Neutrophil (primary cell): Measurements from ENCODE around the gene TRIM56.

Source experiments
- H3K27ac ChIP-seq: fragments of 200-600 bp; sonication (generic); 2 replicates; pipeline ENCODE4 v1.5.1; 2016; ENCODE audit warnings: mild to moderate bottlenecking, moderate library complexity
- H3K27me3 ChIP-seq: fragments of 200-600 bp; sonication (generic); 2 replicates; pipeline ENCODE4 v1.6.0; 2016; ENCODE audit warnings: mild to moderate bottlenecking
- H3K36me3 ChIP-seq: fragments of 200-600 bp; sonication (generic); 2 replicates; pipeline ENCODE4 v1.5.1; 2017
- H3K4me1 ChIP-seq, 2 experiments: fragments of 200-600 bp in 1 of 2; sonication (generic) in 1 of 2; 1 replicate in 1 of 2; 2 replicates in 1 of 2; pipeline versions ENCODE4 v1.5.1 to v1.6.1; 2013 to 2016; ENCODE audit warnings: low read depth in 1 of 2, low read length in 1 of 2, mild to moderate bottlenecking in 1 of 2, moderate library complexity in 1 of 2; ENCODE audit not compliant: control insufficient read depth in 1 of 2, insufficient read depth in 1 of 2
- H3K4me3 ChIP-seq, 2 experiments: fragments of 200-600 bp in 1 of 2; sonication (generic) in 1 of 2; 1 replicate in 1 of 2; 2 replicates in 1 of 2; pipeline ENCODE4 v1.5.1; 2013 to 2016; ENCODE audit warnings: low read depth in 1 of 2, low read length in 1 of 2, mild to moderate bottlenecking in 1 of 2, moderate library complexity in 1 of 2
- H3K9me3 ChIP-seq: fragments of 200-600 bp; sonication (generic); 2 replicates; pipeline ENCODE4 v1.5.1; 2016
- CTCF ChIP-seq: fragments of 200-600 bp; sonication (generic); IDR thresholded peaks from 2 replicates; pipeline ENCODE4 v1.5.1; 2016; ENCODE audit warnings: antibody characterized with exemption

TRIM56 gene

GRCh38 chr7:101096331-101096956 is 11.2 kb downstream of the TRIM56 start:
- Histone ChIP-seq H3K27ac (no peak overlapping the region), H3K4me1 (peaks cover 5 to 7% of the 10 kb centered on the region in 2 experiments), H3K4me3 (no peak overlapping the region), H3K9me3 (no peaks in the 10 kb centered on the region), H3K36me3 (peaks cover 15% of the 10 kb centered on the region), H3K27me3 (peaks cover 27% of the 10 kb centered on the region)
- TF ChIP-seq CTCF, result no peak

- peaks cover 13% of the 10 kb centered on the region for H3K36me3 ChIP-seq
- H3K27me3 ChIP-seq, result peaks cover 32% of the 10 kb centered on the region
- no peak for TF ChIP-seq CTCF
- H3K4me3 ChIP-seq, result no peak overlapping the region
- no peaks in the 10 kb centered on the region for H3K9me3 ChIP-seq
- H3K27ac ChIP-seq, result no peak overlapping the region
- H3K4me1 ChIP-seq, result peaks cover 5 to 7% of the 10 kb centered on the region in 2 experiments
Measured at GRCh38 chr7:101096957-101097347, 11.7 kb downstream of the TRIM56 start.

- TF ChIP-seq CTCF, result no peak
- peaks cover 7% of the 10 kb centered on the region for H3K36me3 ChIP-seq
- no peak overlapping the region for H3K27ac ChIP-seq
- peaks cover 5 to 7% of the 10 kb centered on the region in 2 experiments for H3K4me1 ChIP-seq
- H3K9me3 ChIP-seq, result no peaks in the 10 kb centered on the region
- peaks cover 38% of the 10 kb centered on the region for H3K27me3 ChIP-seq
- no peak overlapping the region for H3K4me3 ChIP-seq
Measured at GRCh38 chr7:101097561-101097960, 12.3 kb downstream of the TRIM56 start.

GRCh38 chr7:101099969-101100781 is 14.9 kb downstream of the TRIM56 start:
- H3K4me3 ChIP-seq, result no peak overlapping the region
- no peaks in the 10 kb centered on the region for H3K9me3 ChIP-seq
- TF ChIP-seq CTCF, result no peak
- peaks cover 46% of the 10 kb centered on the region for H3K27me3 ChIP-seq
- H3K4me1 ChIP-seq, result peaks cover 5 to 7% of the 10 kb centered on the region in 2 experiments
- no peak overlapping the region for H3K27ac ChIP-seq
- no peaks in the 10 kb centered on the region for H3K36me3 ChIP-seq

- Histone ChIP-seq H3K4me1 (peaks cover 9% of the 10 kb centered on the region in 2 experiments), H3K9me3 (no peaks in the 10 kb centered on the region), H3K4me3 (no peak overlapping the region), H3K27me3 (peaks cover 46% of the 10 kb centered on the region), H3K36me3 (no peaks in the 10 kb centered on the region), H3K27ac (no peak overlapping the region)
- no peak for TF ChIP-seq CTCF
Measured at GRCh38 chr7:101100858-101101847, 15.9 kb downstream of the TRIM56 start.
